PFSK-1 (cell line): ENCODE results near the gene ULK3.

Experiments used
- FOXP2 ChIP-seq: optimal IDR thresholded peaks from 2 replicates; pipeline ENCODE3; 2011; ENCODE audit warnings: borderline replicate concordance, control low read depth, inconsistent platforms; ENCODE audit not compliant: insufficient read depth; ENCODE audit errors: extremely low read length, extremely low read depth
- POLR2AphosphoS5 ChIP-seq: IDR thresholded peaks from 2 replicates; pipeline ENCODE4 v1.6.1; 2012; ENCODE audit warnings: low read depth, mild to moderate bottlenecking, control low read depth, low read length, moderate library complexity
- SIN3A ChIP-seq: IDR thresholded peaks from 2 replicates; pipeline ENCODE4 v1.6.1; 2012; ENCODE audit warnings: mild to moderate bottlenecking, low read length, moderate library complexity, borderline replicate concordance; ENCODE audit not compliant: insufficient read depth
- TAF1 ChIP-seq: IDR thresholded peaks from 2 replicates; pipeline ENCODE4 v1.6.1; 2012; ENCODE audit warnings: low read length, control low read depth, borderline replicate concordance; ENCODE audit not compliant: insufficient read depth
- TF ChIP-seq, protein P1 (sequence below), 2 experiments: IDR thresholded peaks; 2 replicates each; pipeline versions ENCODE4 v1.6.1 to v1.8.0; 2011 to 2012; ENCODE audit warnings: low read depth in 2 of 2, low read length in 2 of 2, control low read depth in 1 of 2, inconsistent platforms in 1 of 2, mild to moderate bottlenecking in 1 of 2, moderate library complexity in 1 of 2; ENCODE audit not compliant: insufficient read depth in 1 of 2

ULK3 gene

DNA sequence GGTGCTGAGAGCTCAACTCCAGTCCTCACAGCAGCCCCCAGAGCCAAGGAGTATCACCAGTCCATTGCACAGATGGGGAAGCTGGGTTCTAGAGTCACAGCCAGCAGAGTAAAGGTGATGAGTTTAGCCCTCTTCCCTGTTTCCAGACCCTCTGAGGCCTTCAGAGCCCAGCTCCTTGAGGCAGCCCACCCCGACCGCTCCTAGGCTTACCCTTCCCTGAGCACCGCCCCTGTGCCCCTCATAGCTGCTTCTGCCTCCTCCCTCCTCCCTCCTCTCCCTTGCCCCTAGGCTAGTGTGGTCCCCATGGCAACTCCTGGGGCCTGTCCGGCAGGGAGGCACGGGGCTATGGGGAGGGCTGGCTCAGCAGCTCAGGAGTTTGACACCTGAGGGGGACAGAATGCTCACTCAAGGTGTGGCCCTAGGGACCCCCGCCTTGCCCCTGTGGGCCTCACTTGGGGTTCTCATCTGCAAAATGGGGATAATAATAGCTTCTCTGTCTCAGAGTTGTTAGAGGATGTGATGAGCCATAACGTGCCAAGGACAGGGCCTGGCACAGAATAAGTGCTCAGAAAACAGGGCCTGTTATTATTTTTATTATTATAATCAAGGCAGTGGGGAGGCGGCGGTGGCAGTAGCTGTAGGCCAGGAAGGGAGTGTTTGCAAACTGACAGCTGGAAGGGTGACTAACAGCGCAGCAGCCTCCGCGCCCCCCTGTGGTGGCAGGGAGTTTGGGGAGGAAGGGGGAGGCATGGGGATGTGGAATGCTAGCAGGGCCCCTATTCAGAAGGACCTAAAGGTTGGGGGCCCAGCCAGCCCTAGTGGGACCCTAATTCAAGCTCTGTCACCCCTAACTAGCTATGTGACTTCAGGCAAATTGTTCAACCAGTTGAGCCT lies 49.6 kb downstream of the ULK3 start:
- TF ChIP-seq FOXP2 (no peak), POLR2AphosphoS5 (no peak), SIN3A (no peak), TAF1 (no peak)
- TF ChIP-seq, protein P1, sequence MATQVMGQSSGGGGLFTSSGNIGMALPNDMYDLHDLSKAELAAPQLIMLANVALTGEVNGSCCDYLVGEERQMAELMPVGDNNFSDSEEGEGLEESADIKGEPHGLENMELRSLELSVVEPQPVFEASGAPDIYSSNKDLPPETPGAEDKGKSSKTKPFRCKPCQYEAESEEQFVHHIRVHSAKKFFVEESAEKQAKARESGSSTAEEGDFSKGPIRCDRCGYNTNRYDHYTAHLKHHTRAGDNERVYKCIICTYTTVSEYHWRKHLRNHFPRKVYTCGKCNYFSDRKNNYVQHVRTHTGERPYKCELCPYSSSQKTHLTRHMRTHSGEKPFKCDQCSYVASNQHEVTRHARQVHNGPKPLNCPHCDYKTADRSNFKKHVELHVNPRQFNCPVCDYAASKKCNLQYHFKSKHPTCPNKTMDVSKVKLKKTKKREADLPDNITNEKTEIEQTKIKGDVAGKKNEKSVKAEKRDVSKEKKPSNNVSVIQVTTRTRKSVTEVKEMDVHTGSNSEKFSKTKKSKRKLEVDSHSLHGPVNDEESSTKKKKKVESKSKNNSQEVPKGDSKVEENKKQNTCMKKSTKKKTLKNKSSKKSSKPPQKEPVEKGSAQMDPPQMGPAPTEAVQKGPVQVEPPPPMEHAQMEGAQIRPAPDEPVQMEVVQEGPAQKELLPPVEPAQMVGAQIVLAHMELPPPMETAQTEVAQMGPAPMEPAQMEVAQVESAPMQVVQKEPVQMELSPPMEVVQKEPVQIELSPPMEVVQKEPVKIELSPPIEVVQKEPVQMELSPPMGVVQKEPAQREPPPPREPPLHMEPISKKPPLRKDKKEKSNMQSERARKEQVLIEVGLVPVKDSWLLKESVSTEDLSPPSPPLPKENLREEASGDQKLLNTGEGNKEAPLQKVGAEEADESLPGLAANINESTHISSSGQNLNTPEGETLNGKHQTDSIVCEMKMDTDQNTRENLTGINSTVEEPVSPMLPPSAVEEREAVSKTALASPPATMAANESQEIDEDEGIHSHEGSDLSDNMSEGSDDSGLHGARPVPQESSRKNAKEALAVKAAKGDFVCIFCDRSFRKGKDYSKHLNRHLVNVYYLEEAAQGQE (IDR thresholded peaks at IDR 0.05; ENCODE audit: insufficient read depth in 1 of 2, low read depth in 2 of 2, low read length in 2 of 2), result no peak

DNA sequence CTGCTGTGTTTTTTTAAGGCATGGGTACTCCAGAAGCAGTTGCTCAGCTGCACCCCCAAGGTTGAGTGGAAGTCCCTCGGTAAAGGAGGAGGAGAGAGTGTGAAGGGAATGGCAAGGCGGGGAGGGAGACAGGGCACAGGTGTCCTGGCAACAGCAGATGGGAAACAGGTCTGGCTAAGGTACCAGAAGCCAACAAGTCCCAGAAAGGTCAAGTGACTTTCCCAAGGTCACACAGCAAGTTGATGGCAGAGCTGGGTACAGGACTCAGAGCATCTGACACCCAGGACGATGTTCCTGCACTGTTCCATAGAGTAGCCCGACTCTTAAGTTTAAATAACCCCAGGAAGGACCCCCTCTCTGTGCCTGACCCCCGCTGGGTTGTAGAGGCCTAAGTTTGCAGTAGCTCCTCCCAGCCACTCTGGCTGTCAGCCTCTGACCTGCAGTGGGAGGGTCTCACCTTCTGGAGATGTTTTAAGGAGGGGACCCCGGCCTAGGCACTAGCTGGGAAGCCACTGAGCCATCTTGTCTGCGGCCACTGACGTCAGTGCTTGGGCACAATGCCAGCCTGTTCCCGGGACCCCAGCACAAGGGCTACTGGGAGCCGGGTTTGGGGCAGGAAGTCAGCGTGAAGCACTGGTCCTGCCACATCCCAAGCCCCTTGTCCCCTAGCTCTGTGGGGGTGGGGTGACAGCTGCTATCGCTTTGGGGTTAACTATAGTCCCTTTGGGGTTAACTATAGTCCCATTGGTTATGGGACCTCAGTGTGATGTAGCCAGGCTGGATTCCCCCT lies 50.5 kb downstream of the ULK3 start:
- TF ChIP-seq FOXP2 (no peak), TAF1 (no peak), SIN3A (no peak), POLR2AphosphoS5 (no peak)
- TF ChIP-seq, protein P1 (IDR thresholded peaks at IDR 0.05; ENCODE audit: insufficient read depth in 1 of 2, low read depth in 2 of 2, low read length in 2 of 2), result no peak

DNA sequence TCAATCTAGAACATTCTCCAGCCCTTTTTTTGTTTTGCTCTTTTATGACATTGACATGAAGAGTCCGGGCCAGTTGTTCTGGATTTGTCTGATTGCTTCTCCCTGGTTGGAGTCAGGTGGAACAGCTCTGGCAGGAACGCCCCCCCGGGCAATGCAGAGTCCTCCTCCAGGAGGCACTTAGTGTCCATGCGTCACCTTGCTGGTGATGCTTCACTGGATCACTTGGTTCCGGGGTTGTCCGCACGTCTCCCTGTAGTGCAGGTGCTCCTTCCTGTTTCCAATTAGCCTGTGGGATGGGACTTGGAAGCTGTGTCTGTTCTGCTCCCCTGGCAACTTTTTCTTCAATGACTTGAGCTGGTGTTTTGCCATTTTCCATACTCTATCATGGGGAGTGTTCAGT lies 51.3 kb downstream of the ULK3 start:
- TF ChIP-seq TAF1 (no peak), FOXP2 (no peak), POLR2AphosphoS5 (no peak), SIN3A (no peak)
- TF ChIP-seq, protein P1 (IDR thresholded peaks at IDR 0.05; ENCODE audit: insufficient read depth in 1 of 2, low read depth in 2 of 2, low read length in 2 of 2), result no peak

DNA sequence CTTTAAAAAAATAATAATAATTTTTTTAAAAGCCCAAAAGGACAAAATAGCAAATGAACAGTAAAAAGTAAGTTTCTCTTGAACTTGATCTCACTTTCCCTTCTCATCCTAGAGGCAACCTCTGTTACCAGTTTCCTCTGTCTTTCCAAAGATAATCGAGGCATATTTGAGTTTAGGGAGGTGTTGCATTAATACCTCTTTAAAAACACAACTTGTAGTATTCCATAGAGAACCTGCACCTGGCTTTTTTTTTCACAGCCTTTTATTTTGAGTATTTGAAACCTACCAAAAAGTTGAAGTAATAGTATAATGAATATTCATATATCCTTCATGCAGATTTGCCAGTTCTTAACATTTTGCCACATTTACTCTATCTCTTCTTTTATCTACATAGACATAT lies 51.9 kb downstream of the ULK3 start:
- TF ChIP-seq POLR2AphosphoS5, result no peak
- no peak for TF ChIP-seq FOXP2
- TF ChIP-seq TAF1, result no peak
- no peak for TF ChIP-seq SIN3A
- TF ChIP-seq, protein P1 (IDR thresholded peaks at IDR 0.05; ENCODE audit: insufficient read depth in 1 of 2, low read depth in 2 of 2, low read length in 2 of 2), result no peak
